ENCODE results near the gene KRT73. TPM values are rescaled to one million over a fixed set of nuclear protein-coding genes. Genes with fewer than 3 reads are reported as not detected.
A peak's percentile ranks its signal among the peaks of the same experiment; 100 is the strongest.

KRT73 gene
- total and polyA plus RNA-seq, 2 experiments from 2014 or later: not detected

DNA sequence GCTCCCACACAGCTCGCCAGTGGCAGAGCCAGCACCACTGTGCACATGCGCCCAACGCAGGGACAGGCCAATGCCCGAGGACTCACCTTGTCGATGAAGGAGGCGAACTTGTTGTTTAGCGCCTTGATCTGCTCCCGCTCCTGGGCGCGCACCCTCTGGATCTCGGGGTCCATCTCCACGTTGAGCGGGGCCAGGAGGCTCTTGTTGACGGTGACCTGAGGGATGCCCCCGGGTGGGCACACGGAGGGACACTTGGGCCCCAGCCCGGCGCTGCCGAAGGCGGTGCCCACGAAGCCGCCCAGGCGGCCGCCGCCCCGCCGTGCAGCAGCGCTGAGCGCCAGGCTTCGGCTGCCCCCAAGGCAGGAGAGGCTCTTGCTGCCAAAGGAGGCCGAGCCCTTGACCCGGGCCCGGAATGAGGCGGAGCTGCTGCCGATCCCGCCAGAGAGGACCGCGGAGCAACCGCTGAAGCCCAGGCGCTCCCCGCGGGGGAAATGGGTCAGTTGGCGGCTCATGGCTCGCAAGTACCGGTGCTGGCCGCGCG, 17.3 kb downstream of the KRT73 start, which contains the start of gene KRT72:
TSS of gene KRT72 (minus strand) at position 523 of the 541 bp plus-strand sequence. CDS start at position 512, 11 bp downstream.
- Histone ChIP-seq H3K4me2 (peak within 1 kb of the TSS; percentile 62), H2AFZ (peak within 1 kb of the TSS; percentile 84), H3F3A (replicated peaks; ENCODE audit: low read depth) (no peaks in the 10 kb centered on the region), H4K20me1 (replicated peaks; ENCODE audit: insufficient read depth) (no peaks in the 10 kb centered on the region), H3K79me2 (replicated peaks; ENCODE audit: insufficient read depth) (no peaks in the 10 kb centered on the region), H3K27me3 (ENCODE audit: insufficient read depth) (peaks cover 24% of the 10 kb centered on the region), H3K9me2 (ENCODE audit: insufficient read depth) (no peaks in the 10 kb centered on the region), H3K4me1 (ENCODE audit: insufficient read depth) (no peaks in the 10 kb centered on the region), H3K27ac (ENCODE audit: low read depth) (no peak within 1 kb of the TSS), H3K4me3 (peak within 1 kb of the TSS; percentile 42), H3K36me3 (ENCODE audit: insufficient read depth) (no peaks in the 10 kb centered on the region)
- no peaks in the 10 kb centered on the region for H3K36me3 Mint-ChIP-seq (ENCODE audit: low read depth)
- peak; percentile 71 for DNase-seq (ENCODE audit: low spot score)
- TF ChIP-seq, protein P1, sequence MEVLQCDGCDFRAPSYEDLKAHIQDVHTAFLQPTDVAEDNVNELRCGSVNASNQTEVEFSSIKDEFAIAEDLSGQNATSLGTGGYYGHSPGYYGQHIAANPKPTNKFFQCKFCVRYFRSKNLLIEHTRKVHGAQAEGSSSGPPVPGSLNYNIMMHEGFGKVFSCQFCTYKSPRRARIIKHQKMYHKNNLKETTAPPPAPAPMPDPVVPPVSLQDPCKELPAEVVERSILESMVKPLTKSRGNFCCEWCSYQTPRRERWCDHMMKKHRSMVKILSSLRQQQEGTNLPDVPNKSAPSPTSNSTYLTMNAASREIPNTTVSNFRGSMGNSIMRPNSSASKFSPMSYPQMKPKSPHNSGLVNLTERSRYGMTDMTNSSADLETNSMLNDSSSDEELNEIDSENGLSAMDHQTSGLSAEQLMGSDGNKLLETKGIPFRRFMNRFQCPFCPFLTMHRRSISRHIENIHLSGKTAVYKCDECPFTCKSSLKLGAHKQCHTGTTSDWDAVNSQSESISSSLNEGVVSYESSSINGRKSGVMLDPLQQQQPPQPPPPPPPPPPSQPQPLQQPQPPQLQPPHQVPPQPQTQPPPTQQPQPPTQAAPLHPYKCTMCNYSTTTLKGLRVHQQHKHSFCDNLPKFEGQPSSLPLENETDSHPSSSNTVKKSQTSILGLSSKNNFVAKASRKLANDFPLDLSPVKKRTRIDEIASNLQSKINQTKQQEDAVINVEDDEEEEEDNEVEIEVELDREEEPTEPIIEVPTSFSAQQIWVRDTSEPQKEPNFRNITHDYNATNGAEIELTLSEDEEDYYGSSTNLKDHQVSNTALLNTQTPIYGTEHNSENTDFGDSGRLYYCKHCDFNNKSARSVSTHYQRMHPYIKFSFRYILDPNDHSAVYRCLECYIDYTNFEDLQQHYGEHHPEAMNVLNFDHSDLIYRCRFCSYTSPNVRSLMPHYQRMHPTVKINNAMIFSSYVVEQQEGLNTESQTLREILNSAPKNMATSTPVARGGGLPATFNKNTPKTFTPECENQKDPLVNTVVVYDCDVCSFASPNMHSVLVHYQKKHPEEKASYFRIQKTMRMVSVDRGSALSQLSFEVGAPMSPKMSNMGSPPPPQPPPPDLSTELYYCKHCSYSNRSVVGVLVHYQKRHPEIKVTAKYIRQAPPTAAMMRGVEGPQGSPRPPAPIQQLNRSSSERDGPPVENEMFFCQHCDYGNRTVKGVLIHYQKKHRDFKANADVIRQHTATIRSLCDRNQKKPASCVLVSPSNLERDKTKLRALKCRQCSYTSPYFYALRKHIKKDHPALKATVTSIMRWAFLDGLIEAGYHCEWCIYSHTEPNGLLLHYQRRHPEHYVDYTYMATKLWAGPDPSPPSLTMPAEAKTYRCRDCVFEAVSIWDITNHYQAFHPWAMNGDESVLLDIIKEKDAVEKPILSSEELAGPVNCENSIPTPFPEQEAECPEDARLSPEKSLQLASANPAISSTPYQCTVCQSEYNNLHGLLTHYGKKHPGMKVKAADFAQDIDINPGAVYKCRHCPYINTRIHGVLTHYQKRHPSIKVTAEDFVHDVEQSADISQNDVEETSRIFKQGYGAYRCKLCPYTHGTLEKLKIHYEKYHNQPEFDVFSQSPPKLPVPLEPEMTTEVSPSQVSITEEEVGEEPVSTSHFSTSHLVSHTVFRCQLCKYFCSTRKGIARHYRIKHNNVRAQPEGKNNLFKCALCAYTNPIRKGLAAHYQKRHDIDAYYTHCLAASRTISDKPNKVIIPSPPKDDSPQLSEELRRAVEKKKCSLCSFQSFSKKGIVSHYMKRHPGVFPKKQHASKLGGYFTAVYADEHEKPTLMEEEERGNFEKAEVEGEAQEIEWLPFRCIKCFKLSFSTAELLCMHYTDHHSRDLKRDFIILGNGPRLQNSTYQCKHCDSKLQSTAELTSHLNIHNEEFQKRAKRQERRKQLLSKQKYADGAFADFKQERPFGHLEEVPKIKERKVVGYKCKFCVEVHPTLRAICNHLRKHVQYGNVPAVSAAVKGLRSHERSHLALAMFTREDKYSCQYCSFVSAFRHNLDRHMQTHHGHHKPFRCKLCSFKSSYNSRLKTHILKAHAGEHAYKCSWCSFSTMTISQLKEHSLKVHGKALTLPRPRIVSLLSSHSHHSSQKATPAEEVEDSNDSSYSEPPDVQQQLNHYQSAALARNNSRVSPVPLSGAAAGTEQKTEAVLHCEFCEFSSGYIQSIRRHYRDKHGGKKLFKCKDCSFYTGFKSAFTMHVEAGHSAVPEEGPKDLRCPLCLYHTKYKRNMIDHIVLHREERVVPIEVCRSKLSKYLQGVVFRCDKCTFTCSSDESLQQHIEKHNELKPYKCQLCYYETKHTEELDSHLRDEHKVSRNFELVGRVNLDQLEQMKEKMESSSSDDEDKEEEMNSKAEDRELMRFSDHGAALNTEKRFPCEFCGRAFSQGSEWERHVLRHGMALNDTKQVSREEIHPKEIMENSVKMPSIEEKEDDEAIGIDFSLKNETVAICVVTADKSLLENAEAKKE (CRISPR knock-in tag; IDR thresholded peaks at IDR 0.05): no peak
- TF ChIP-seq STAT1 (IDR thresholded peaks at IDR 0.05; ENCODE audit: unreplicated experiment): no peak
- TF ChIP-seq EZH2phosphoT487 (IDR thresholded peaks at IDR 0.05; ENCODE audit: unreplicated experiment): no peak
- no peak for TF ChIP-seq ZNF331 (CRISPR knock-in tag; IDR thresholded peaks at IDR 0.05; ENCODE audit: low read depth)
- TF ChIP-seq NANOG (IDR thresholded peaks at IDR 0.05; ENCODE audit: borderline replicate concordance): no peak
- no peak for TF ChIP-seq POLR2AphosphoS5 (IDR thresholded peaks at IDR 0.05; ENCODE audit: low read depth)
- TF ChIP-seq, protein P2, sequence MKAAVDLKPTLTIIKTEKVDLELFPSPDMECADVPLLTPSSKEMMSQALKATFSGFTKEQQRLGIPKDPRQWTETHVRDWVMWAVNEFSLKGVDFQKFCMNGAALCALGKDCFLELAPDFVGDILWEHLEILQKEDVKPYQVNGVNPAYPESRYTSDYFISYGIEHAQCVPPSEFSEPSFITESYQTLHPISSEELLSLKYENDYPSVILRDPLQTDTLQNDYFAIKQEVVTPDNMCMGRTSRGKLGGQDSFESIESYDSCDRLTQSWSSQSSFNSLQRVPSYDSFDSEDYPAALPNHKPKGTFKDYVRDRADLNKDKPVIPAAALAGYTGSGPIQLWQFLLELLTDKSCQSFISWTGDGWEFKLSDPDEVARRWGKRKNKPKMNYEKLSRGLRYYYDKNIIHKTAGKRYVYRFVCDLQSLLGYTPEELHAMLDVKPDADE (IDR thresholded peaks at IDR 0.05): no peak
- TF ChIP-seq, protein P3, sequence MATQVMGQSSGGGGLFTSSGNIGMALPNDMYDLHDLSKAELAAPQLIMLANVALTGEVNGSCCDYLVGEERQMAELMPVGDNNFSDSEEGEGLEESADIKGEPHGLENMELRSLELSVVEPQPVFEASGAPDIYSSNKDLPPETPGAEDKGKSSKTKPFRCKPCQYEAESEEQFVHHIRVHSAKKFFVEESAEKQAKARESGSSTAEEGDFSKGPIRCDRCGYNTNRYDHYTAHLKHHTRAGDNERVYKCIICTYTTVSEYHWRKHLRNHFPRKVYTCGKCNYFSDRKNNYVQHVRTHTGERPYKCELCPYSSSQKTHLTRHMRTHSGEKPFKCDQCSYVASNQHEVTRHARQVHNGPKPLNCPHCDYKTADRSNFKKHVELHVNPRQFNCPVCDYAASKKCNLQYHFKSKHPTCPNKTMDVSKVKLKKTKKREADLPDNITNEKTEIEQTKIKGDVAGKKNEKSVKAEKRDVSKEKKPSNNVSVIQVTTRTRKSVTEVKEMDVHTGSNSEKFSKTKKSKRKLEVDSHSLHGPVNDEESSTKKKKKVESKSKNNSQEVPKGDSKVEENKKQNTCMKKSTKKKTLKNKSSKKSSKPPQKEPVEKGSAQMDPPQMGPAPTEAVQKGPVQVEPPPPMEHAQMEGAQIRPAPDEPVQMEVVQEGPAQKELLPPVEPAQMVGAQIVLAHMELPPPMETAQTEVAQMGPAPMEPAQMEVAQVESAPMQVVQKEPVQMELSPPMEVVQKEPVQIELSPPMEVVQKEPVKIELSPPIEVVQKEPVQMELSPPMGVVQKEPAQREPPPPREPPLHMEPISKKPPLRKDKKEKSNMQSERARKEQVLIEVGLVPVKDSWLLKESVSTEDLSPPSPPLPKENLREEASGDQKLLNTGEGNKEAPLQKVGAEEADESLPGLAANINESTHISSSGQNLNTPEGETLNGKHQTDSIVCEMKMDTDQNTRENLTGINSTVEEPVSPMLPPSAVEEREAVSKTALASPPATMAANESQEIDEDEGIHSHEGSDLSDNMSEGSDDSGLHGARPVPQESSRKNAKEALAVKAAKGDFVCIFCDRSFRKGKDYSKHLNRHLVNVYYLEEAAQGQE (IDR thresholded peaks at IDR 0.05; ENCODE audit: unreplicated experiment): no peak
- no peak for TF ChIP-seq ZNF114 (CRISPR knock-in tag; IDR thresholded peaks at IDR 0.05)
- TF ChIP-seq JUNB (IDR thresholded peaks at IDR 0.05; ENCODE audit: unreplicated experiment): no peak
- TF ChIP-seq CREB1 (CRISPR knock-in tag; IDR thresholded peaks at IDR 0.05; ENCODE audit: low read depth): no peak
- no peak for TF ChIP-seq EZH2 (IDR thresholded peaks at IDR 0.05; ENCODE audit: low read depth, unreplicated experiment)
- TF ChIP-seq, protein P4, sequence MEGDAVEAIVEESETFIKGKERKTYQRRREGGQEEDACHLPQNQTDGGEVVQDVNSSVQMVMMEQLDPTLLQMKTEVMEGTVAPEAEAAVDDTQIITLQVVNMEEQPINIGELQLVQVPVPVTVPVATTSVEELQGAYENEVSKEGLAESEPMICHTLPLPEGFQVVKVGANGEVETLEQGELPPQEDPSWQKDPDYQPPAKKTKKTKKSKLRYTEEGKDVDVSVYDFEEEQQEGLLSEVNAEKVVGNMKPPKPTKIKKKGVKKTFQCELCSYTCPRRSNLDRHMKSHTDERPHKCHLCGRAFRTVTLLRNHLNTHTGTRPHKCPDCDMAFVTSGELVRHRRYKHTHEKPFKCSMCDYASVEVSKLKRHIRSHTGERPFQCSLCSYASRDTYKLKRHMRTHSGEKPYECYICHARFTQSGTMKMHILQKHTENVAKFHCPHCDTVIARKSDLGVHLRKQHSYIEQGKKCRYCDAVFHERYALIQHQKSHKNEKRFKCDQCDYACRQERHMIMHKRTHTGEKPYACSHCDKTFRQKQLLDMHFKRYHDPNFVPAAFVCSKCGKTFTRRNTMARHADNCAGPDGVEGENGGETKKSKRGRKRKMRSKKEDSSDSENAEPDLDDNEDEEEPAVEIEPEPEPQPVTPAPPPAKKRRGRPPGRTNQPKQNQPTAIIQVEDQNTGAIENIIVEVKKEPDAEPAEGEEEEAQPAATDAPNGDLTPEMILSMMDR (conservative IDR thresholded peaks at IDR 0.05; ENCODE audit: low read depth in 2 of 2): no peak
- peak within 1 kb of the TSS; percentile 40; the same call in 1 of the 3 replicates for H3K4me3 Mint-ChIP-seq
- H3K4me1 Mint-ChIP-seq: no peaks in the 10 kb centered on the region
- H3K27ac Mint-ChIP-seq: no peak within 1 kb of the TSS
- H3K9me3 Mint-ChIP-seq: no peaks in the 10 kb centered on the region; the same call in 2 of the 3 replicates
- H3K27me3 Mint-ChIP-seq (ENCODE audit: insufficient read depth, low read depth, poor library complexity): peaks cover 12% of the 10 kb centered on the region
- ATAC-seq: peak; percentile 91

Measured in GM23338 (cell line).